Sigmoid colon (tissue), 7 donors: ENCODE data around the gene MYL11. TPM values are rescaled to one million over a fixed set of nuclear protein-coding genes. Genes with fewer than 3 reads are reported as not detected.
A peak's percentile ranks its signal among the peaks of the same experiment; 100 is the strongest.

Experiments
- DNase-seq: peaks from one replicate; pipeline ENCODE4 v3.0.0-alpha.2; 2019
- H3K27ac ChIP-seq, 4 donors: fragments of 200-600 bp; sonication (generic); one replicate each; pipeline ENCODE4 v1.5.1; 2016 to 2019; ENCODE audit warnings: mild to moderate bottlenecking in 1 of 4
- H3K27me3 ChIP-seq, 3 donors: fragments of 200-600 bp; sonication (generic); one replicate each; pipeline ENCODE4 v1.5.1; 2019; ENCODE audit warnings: mild to moderate bottlenecking in 1 of 3
- H3K36me3 ChIP-seq, 4 donors: fragments of 200-600 bp; sonication (generic); one replicate each; pipeline ENCODE4 v1.5.1; 2016 to 2019
- H3K4me1 ChIP-seq, 4 donors: fragments of 200-600 bp; sonication (generic); one replicate each; pipeline ENCODE4 v1.5.1; 2017 to 2019
- H3K4me3 ChIP-seq, 4 donors: fragments of 200-600 bp; sonication (generic); one replicate each; pipeline ENCODE4 v1.5.1; 2017 to 2019; ENCODE audit warnings: mild to moderate bottlenecking in 2 of 4, moderate library complexity in 1 of 4
- H3K9me3 ChIP-seq, 4 donors: fragments of 200-600 bp in 3 of 4; sonication (generic) in 3 of 4; one replicate each; pipeline versions ENCODE4 v1.5.1 to v1.6.1; 2013 to 2019
- CTCF ChIP-seq, 4 experiments: fragments of 450-650 bp in 3 of 4; fragments of 200-600 bp in 1 of 4; IDR thresholded peaks; one replicate each; pipeline ENCODE4 v1.5.1; 2016 to 2019; ENCODE audit warnings: antibody characterized with exemption in 4 of 4, mild to moderate bottlenecking in 3 of 4, moderate library complexity in 2 of 4
- EP300 ChIP-seq, 4 donors: sonication (generic); formaldehyde crosslinking; IDR thresholded peaks; one replicate each; pipeline ENCODE4 v1.6.1; 2017; ENCODE audit warnings: antibody characterized with exemption in 4 of 4
- POLR2A ChIP-seq, 2 donors: fragments of 450-650 bp; IDR thresholded peaks; one replicate each; pipeline ENCODE4 v1.6.1; 2016; ENCODE audit warnings: antibody characterized with exemption in 2 of 2, mild to moderate bottlenecking in 2 of 2, moderate library complexity in 2 of 2
- POLR2AphosphoS5 ChIP-seq, 4 donors: sonication (generic); formaldehyde crosslinking; IDR thresholded peaks; one replicate each; pipeline ENCODE4 v1.6.1; 2017; ENCODE audit warnings: antibody characterized with exemption in 4 of 4
- WGBS, 2 donors: extraction: QIAGEN DNeasy Blood & Tissue Kit; methylation state at CpG; one replicate each; pipeline ENCODE4 v1.1.7; 2013; 5-methylcytosine and 5-hydroxymethylcytosine counted together
- intact Hi-C: fragments of 100-400 bp; cut with DNase I; formaldehyde crosslinking; loops from one replicate; pipeline ENCODE4 v1.15.1; 2023
- polyA plus RNA-seq, 3 donors: library from polyadenylated mRNA; stranded (reverse); fragments of 200-250 nt; gene quantifications; one replicate each; pipeline ENCODE4 v1.2.3, GENCODE V29; 2013
- total RNA-seq, 4 donors: library from RNA; depleted of rRNA; stranded (reverse); fragments of >200 nt; gene quantifications; one replicate each; pipeline ENCODE4 v1.1.0, GENCODE V29; 2016
- donor health status: healthy with polysubstance abuse.
- donor health status: Bipolar disorder and iron deficiency.
- donor health status: healthy.

MYL11 gene
- total and polyA plus RNA-seq, 7 donors, result not detected

DNA sequence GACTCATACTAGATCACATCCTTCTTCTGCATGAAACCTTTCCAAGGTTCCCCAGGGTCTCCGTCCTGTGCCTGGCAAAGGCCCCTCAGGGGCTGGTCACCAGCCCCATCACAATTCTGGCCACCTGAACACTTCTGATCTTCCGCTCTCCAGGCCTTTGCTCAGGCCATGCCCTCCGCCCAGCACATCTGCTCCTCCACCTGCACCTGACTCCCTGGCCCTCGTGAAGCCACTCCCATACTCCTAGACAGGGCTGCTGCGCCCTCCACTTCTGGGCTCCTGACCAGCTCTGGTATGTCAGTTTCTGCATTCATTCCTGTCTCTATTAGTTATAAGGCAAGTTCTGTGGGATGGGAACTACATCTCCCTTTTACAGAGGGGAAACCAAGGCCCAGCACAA lies 1.9 kb upstream of the MYL11 start:
- no peak for DNase-seq
- 81 to 91% methylated on average over 5 of the region's 5 CpGs for WGBS, 2 donors
- Histone ChIP-seq H3K9me3 (no peaks in the 10 kb centered on the region), H3K4me1 (peaks cover 0 to 39% (median 33%) of the 10 kb centered on the region in 4 donors), H3K36me3 (no peaks in the 10 kb centered on the region), H3K4me3 (no peak overlapping the region), H3K27ac (no peak overlapping the region), H3K27me3 (no peaks in the 10 kb centered on the region)
- intact Hi-C loops, result loop anchor here (5.0 to 10.0 kb wide), 2 partner anchors 35 to 278 kb away; partner anchors contain the start of genes TBX6, YPEL3 and ZNF771
- TF ChIP-seq POLR2A (IDR thresholded peaks at IDR 0.05), result no peak
- TF ChIP-seq EP300 (IDR thresholded peaks at IDR 0.05), result no peak
- no peak for TF ChIP-seq POLR2AphosphoS5 (IDR thresholded peaks at IDR 0.05)
- no peak for TF ChIP-seq CTCF (IDR thresholded peaks at IDR 0.05)

GRCh38 chr16:30375864-30376263 lies 1.3 kb downstream of the MYL11 start:
- H3K9me3 ChIP-seq, result no peaks in the 10 kb centered on the region
- intact Hi-C loops, result loop anchor here (10.0 kb wide), 1 partner anchor 281 kb away; the partner anchor contains the start of genes TBX6 and YPEL3
- H3K36me3 ChIP-seq, result no peaks in the 10 kb centered on the region
- DNase-seq, result no peak
- TF ChIP-seq POLR2AphosphoS5 (IDR thresholded peaks at IDR 0.05) (no peak), POLR2A (IDR thresholded peaks at IDR 0.05) (no peak), CTCF (IDR thresholded peaks at IDR 0.05) (no peak), EP300 (IDR thresholded peaks at IDR 0.05) (no peak)
- peak overlapping the region in 3 of 4 donors; percentile 19 to 98 (median 98) for H3K27ac ChIP-seq
- H3K4me1 ChIP-seq, result peaks cover 0 to 29% (median 27%) of the 10 kb centered on the region in 4 donors
- no peak overlapping the region for H3K4me3 ChIP-seq
- no peaks in the 10 kb centered on the region for H3K27me3 ChIP-seq
- 94 to 97% methylated on average over 8 of the region's 8 CpGs for WGBS, 2 donors

GRCh38 chr16:30376461-30376902 lies 1.9 kb downstream of the MYL11 start:
- TF ChIP-seq EP300 (IDR thresholded peaks at IDR 0.05), result no peak
- no peak for TF ChIP-seq CTCF (IDR thresholded peaks at IDR 0.05)
- TF ChIP-seq POLR2AphosphoS5 (IDR thresholded peaks at IDR 0.05), result no peak
- TF ChIP-seq POLR2A (IDR thresholded peaks at IDR 0.05), result no peak
- Histone ChIP-seq H3K4me3 (no peak overlapping the region), H3K9me3 (no peaks in the 10 kb centered on the region), H3K27me3 (no peaks in the 10 kb centered on the region), H3K27ac (peak overlapping the region; percentile 96 to 100 (median 98)), H3K4me1 (peaks cover 0 to 24% (median 22%) of the 10 kb centered on the region in 4 donors), H3K36me3 (no peaks in the 10 kb centered on the region)
- no peak for DNase-seq
- intact Hi-C loops, result loop anchor here (10.0 kb wide), 1 partner anchor 282 kb away; the partner anchor contains the start of genes TBX6 and YPEL3
- 95 to 96% methylated on average over 8 of the region's 8 CpGs for WGBS, 2 donors

DNA sequence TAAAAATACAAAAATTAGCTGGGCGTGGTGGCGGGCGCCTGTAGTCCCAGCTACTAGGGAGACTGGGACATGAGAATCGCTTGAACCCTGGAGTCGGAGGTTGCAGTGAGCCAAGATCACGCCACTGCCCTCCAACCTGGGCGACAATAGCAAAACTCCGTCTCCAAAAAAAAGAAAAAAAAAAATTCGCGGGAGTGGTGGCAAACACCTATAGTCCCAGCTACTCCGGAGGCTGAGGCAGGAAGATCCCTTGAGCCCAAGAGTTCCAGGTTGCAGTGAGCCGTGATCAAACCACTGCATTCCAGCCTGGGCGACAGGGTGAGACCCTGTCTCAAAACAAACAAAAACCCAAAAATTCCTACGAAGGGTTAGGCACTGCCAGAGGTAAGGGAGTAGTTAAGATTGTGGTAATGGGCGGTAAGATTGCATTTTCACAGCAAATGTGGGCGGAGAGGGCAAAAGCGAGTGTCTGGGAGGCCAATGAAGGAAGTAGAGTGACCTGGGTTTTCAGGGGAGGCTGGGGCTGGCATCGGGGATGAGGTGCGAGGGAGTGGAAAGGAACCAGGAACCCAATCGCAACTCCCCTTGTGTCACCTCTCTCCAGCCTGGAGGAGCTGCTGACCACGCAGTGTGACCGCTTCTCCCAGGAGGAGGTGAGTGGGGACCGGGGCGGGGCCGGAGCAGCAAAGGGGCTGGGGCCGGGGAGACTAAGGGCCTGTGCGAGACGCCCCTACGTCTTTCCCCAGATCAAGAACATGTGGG lies 2.6 kb downstream of the MYL11 start:
- H3K9me3 ChIP-seq, result no peaks in the 10 kb centered on the region
- H3K36me3 ChIP-seq, result no peaks in the 10 kb centered on the region
- H3K27ac ChIP-seq, result peak overlapping the region; percentile 96 to 100 (median 98)
- intact Hi-C loops, result loop anchor here (10.0 kb wide), 1 partner anchor 282 kb away; the partner anchor contains the start of genes TBX6 and YPEL3
- peaks cover 0 to 23% (median 20%) of the 10 kb centered on the region in 4 donors for H3K4me1 ChIP-seq
- DNase-seq, result no peak
- WGBS, 2 donors, result 26 to 35% methylated on average over 29 of the region's 29 CpGs
- H3K27me3 ChIP-seq, result no peaks in the 10 kb centered on the region
- TF ChIP-seq CTCF (IDR thresholded peaks at IDR 0.05) (no peak), POLR2AphosphoS5 (IDR thresholded peaks at IDR 0.05) (no peak), POLR2A (IDR thresholded peaks at IDR 0.05) (no peak), EP300 (IDR thresholded peaks at IDR 0.05) (no peak)
- H3K4me3 ChIP-seq, result peak overlapping the region; percentile 37 to 80 (median 73)
